ENCODE measurements around the gene TDRKH. TPM values are rescaled to one million over a fixed set of nuclear protein-coding genes. Genes with fewer than 3 reads are reported as not detected.

The TDRKH gene
- total and polyA plus RNA-seq, 2 of the 13 experiments (the other 11 are each of a cell fraction or from before 2014, with no cell fraction given) = 3.9 to 5.4 TPM

DNA sequence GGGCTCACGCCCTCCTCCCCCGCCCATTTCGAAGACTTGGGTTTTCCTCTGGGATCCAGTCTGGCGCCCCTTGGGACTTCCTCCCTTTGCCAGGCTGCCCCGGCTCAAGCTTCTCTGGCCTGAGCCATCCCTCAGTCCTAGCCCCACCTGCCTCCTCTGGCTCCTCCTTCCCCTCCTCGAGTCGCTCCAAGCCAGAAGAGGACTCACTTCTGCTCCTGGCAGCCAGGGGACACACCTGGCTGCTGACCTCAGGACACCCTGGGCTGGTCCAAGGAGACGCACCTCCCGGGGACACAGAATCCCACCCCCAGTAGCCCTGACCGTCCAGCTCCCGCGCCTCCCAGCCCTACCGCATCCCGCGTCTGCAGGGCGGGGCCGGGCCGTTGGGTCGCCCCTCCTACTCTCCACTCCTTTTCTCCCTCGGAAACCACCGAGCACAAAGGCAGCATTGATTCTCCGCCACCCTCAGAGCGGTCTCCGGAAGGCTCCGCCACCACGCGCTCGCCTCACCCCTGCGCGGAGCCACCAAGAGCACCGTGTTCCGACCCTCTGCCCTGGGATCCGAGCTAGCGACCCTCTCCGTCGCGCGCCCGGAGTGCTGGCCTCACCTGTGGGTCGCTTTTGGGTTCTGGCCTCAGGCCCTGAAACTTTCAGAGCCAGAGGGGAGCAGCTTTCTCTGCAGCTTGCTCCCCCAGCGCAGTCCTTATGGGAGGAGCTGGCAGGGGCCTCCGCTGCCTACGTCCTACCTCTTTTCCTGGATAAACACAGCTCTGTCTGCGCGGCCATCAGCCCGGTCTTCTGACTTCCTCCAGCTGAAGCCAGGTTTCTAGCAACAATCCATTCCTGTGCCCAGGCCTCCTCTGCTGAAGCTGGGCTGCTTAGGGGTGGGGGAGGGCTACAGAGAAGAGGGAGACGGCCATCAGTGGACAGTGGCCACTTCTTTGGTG, 49.4 kb upstream of the TDRKH start, which contains the start of gene C2CD4D (continued):
- TF ChIP-seq, protein P1, sequence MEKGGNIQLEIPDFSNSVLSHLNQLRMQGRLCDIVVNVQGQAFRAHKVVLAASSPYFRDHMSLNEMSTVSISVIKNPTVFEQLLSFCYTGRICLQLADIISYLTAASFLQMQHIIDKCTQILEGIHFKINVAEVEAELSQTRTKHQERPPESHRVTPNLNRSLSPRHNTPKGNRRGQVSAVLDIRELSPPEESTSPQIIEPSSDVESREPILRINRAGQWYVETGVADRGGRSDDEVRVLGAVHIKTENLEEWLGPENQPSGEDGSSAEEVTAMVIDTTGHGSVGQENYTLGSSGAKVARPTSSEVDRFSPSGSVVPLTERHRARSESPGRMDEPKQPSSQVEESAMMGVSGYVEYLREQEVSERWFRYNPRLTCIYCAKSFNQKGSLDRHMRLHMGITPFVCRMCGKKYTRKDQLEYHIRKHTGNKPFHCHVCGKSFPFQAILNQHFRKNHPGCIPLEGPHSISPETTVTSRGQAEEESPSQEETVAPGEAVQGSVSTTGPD (CRISPR knock-in tag; IDR thresholded peaks at IDR 0.05) = no peak
- TF ChIP-seq, protein P2, sequence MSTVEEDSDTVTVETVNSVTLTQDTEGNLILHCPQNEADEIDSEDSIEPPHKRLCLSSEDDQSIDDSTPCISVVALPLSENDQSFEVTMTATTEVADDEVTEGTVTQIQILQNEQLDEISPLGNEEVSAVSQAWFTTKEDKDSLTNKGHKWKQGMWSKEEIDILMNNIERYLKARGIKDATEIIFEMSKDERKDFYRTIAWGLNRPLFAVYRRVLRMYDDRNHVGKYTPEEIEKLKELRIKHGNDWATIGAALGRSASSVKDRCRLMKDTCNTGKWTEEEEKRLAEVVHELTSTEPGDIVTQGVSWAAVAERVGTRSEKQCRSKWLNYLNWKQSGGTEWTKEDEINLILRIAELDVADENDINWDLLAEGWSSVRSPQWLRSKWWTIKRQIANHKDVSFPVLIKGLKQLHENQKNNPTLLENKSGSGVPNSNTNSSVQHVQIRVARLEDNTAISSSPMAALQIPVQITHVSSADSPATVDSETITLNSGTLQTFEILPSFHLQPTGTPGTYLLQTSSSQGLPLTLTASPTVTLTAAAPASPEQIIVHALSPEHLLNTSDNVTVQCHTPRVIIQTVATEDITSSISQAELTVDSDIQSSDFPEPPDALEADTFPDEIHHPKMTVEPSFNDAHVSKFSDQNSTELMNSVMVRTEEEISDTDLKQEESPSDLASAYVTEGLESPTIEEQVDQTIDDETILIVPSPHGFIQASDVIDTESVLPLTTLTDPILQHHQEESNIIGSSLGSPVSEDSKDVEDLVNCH (CRISPR knock-in tag; IDR thresholded peaks at IDR 0.05) = no peak
- TF ChIP-seq, protein P3, sequence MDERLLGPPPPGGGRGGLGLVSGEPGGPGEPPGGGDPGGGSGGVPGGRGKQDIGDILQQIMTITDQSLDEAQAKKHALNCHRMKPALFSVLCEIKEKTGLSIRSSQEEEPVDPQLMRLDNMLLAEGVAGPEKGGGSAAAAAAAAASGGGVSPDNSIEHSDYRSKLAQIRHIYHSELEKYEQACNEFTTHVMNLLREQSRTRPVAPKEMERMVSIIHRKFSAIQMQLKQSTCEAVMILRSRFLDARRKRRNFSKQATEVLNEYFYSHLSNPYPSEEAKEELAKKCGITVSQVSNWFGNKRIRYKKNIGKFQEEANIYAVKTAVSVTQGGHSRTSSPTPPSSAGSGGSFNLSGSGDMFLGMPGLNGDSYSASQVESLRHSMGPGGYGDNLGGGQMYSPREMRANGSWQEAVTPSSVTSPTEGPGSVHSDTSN (CRISPR knock-in tag; IDR thresholded peaks at IDR 0.05) = no peak
- TF ChIP-seq ZNF709 (CRISPR knock-in tag; IDR thresholded peaks at IDR 0.05) (no peak), ZNF75D (CRISPR knock-in tag; IDR thresholded peaks at IDR 0.05; ENCODE audit: borderline replicate concordance) (no peak), HNF4G (IDR thresholded peaks at IDR 0.05; ENCODE audit: borderline replicate concordance, low read depth, low read length) (no peak), HNF4G (CRISPR knock-in tag; IDR thresholded peaks at IDR 0.05; ENCODE audit: borderline replicate concordance, low read depth) (no peak), ZNF232 (CRISPR knock-in tag; IDR thresholded peaks at IDR 0.05; ENCODE audit: borderline replicate concordance) (no peak), HOXA7 (CRISPR knock-in tag; IDR thresholded peaks at IDR 0.05) (no peak), ZNF235 (CRISPR knock-in tag; IDR thresholded peaks at IDR 0.05; ENCODE audit: borderline replicate concordance) (no peak), MXI1 (IDR thresholded peaks at IDR 0.05; ENCODE audit: borderline replicate concordance, low read depth, low read length) (no peak), ZNF367 (CRISPR knock-in tag; IDR thresholded peaks at IDR 0.05; ENCODE audit: borderline replicate concordance) (no peak)
- TF ChIP-seq, protein P4, sequence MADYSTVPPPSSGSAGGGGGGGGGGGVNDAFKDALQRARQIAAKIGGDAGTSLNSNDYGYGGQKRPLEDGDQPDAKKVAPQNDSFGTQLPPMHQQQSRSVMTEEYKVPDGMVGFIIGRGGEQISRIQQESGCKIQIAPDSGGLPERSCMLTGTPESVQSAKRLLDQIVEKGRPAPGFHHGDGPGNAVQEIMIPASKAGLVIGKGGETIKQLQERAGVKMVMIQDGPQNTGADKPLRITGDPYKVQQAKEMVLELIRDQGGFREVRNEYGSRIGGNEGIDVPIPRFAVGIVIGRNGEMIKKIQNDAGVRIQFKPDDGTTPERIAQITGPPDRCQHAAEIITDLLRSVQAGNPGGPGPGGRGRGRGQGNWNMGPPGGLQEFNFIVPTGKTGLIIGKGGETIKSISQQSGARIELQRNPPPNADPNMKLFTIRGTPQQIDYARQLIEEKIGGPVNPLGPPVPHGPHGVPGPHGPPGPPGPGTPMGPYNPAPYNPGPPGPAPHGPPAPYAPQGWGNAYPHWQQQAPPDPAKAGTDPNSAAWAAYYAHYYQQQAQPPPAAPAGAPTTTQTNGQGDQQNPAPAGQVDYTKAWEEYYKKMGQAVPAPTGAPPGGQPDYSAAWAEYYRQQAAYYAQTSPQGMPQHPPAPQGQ (CRISPR knock-in tag; IDR thresholded peaks at IDR 0.05; ENCODE audit: borderline replicate concordance) = no peak
- TF ChIP-seq, protein P5, sequence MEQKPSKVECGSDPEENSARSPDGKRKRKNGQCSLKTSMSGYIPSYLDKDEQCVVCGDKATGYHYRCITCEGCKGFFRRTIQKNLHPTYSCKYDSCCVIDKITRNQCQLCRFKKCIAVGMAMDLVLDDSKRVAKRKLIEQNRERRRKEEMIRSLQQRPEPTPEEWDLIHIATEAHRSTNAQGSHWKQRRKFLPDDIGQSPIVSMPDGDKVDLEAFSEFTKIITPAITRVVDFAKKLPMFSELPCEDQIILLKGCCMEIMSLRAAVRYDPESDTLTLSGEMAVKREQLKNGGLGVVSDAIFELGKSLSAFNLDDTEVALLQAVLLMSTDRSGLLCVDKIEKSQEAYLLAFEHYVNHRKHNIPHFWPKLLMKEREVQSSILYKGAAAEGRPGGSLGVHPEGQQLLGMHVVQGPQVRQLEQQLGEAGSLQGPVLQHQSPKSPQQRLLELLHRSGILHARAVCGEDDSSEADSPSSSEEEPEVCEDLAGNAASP (CRISPR knock-in tag; IDR thresholded peaks at IDR 0.05; ENCODE audit: borderline replicate concordance) = no peak
- TF ChIP-seq, protein P6, sequence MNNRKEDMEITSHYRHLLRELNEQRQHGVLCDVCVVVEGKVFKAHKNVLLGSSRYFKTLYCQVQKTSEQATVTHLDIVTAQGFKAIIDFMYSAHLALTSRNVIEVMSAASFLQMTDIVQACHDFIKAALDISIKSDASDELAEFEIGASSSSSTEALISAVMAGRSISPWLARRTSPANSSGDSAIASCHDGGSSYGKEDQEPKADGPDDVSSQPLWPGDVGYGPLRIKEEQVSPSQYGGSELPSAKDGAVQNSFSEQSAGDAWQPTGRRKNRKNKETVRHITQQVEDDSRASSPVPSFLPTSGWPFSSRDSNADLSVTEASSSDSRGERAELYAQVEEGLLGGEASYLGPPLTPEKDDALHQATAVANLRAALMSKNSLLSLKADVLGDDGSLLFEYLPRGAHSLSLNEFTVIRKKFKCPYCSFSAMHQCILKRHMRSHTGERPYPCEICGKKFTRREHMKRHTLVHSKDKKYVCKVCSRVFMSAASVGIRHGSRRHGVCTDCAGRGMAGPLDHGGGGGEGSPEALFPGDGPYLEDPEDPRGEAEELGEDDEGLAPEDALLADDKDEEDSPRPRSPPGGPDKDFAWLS (CRISPR knock-in tag; IDR thresholded peaks at IDR 0.05; ENCODE audit: borderline replicate concordance) = no peak
